ENCODE results near the gene RNF208. TPM values are rescaled to one million over a fixed set of nuclear protein-coding genes. Genes with fewer than 3 reads are reported as not detected.
A peak's percentile ranks its signal among the peaks of the same experiment; 100 is the strongest.
"Not testable (repeated sequence)": the region's sequence is repeated elsewhere in the genome, so short reads cannot be mapped to it uniquely, and the experiment has no call there.

RNF208 gene
- total and polyA plus RNA-seq, 7 donors: 4.8 to 12.8 (median 6.4) TPM

DNA sequence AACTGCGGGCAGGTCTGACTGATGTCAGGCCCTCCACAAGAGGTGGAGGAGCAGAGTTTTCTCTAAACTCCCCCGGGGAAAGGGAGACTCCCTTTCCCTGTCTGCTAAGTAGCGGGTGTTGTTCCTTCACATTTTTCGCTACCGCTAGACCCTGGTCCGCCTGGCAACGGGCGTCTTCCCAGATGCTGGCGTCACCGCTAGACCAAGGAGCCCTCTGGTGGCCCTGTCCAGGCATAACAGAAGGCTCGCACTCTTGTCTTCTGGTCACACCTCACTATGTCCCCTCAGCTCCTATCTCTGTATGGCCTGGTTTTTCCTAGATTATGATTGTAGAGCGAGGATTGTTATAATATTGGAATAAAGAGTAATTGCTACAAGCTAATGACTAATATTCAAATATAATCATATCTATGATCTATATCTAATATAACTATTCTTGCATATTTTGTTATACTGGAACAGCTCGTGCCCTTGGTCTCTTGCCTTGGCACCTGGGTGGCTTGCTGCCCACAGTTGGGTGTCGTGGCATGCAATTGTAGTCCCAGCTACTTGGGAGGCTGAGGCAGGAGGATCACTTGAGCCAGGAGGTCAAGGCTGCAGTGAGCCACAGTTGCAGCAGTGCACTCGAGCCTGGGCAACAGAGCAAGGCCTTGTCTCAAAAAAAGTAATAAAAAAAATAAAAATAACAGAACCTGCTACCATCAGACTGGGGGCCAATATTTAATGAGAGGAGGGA is 40.3 kb upstream of the RNF208 start:
- H3K9me3 ChIP-seq; H3K27ac ChIP-seq; H3K4me3 ChIP-seq; H3K27me3 ChIP-seq (ENCODE audit: insufficient read depth in 3 of 3, low read length in 2 of 3); intact Hi-C loops (cut with DNase I); H3K4me1 ChIP-seq: not testable (repeated sequence)
- TF ChIP-seq, protein P1, sequence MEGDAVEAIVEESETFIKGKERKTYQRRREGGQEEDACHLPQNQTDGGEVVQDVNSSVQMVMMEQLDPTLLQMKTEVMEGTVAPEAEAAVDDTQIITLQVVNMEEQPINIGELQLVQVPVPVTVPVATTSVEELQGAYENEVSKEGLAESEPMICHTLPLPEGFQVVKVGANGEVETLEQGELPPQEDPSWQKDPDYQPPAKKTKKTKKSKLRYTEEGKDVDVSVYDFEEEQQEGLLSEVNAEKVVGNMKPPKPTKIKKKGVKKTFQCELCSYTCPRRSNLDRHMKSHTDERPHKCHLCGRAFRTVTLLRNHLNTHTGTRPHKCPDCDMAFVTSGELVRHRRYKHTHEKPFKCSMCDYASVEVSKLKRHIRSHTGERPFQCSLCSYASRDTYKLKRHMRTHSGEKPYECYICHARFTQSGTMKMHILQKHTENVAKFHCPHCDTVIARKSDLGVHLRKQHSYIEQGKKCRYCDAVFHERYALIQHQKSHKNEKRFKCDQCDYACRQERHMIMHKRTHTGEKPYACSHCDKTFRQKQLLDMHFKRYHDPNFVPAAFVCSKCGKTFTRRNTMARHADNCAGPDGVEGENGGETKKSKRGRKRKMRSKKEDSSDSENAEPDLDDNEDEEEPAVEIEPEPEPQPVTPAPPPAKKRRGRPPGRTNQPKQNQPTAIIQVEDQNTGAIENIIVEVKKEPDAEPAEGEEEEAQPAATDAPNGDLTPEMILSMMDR (IDR thresholded peaks at IDR 0.05): peak; percentile 53
- H3K36me3 ChIP-seq (ENCODE audit: insufficient read depth in 1 of 2, low read depth in 1 of 2): peaks cover 4 to 62% of the 10 kb centered on the region in 2 donors
- WGBS, 3 donors: 29 to 34% (median 31%) methylated on average over 14 to 15 of the region's 15 CpGs
- ATAC-seq (peak in 2 of 4 donors; percentile 2 to 68), DNase-seq (peak; percentile 34 to 69)

GRCh38 chr9:137256856-137257255 is 34.8 kb upstream of the RNF208 start:
- no peak for DNase-seq
- no peak overlapping the region for H3K27ac ChIP-seq
- TF ChIP-seq, protein P1 (IDR thresholded peaks at IDR 0.05): no peak
- H3K36me3 ChIP-seq (ENCODE audit: insufficient read depth in 1 of 2, low read depth in 1 of 2): peaks cover 0 to 35% of the 10 kb centered on the region in 2 donors
- no peaks in the 10 kb centered on the region for H3K27me3 ChIP-seq (ENCODE audit: insufficient read depth in 3 of 3, low read length in 2 of 3)
- H3K4me1 ChIP-seq: peaks cover 14% of the 10 kb centered on the region
- no peaks in the 10 kb centered on the region for H3K9me3 ChIP-seq
- 88 to 92% (median 90%) methylated on average over 15 of the region's 15 CpGs for WGBS, 3 donors
- ATAC-seq: no peak
- intact Hi-C loops (cut with DNase I): no loop called here
- peak overlapping the region; percentile 98 for H3K4me3 ChIP-seq

DNA sequence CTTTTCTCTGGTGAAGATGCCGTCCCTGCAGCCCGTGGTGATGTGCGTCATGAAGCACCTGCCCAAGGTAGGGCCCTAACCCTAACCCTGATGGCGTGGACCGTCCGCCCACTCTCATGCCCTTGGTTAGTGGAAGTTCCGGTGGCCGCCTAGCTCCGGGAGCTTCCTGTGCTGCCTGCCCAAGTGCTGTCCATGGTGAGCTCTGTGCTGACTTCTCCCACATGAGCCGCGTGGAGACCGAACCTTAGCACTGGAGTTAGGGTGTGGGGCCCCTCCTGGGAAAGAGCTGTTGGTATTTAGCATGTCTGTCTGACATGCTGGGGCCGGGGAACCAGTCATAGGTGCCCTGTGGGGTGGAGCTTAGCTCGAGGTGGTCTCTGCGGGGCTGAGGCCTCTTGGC is 34.3 kb upstream of the RNF208 start:
- Histone ChIP-seq H3K27ac (no peak overlapping the region), H3K36me3 (ENCODE audit: insufficient read depth in 1 of 2, low read depth in 1 of 2) (peaks cover 0 to 35% of the 10 kb centered on the region in 2 donors), H3K4me1 (peaks cover 14% of the 10 kb centered on the region), H3K9me3 (no peaks in the 10 kb centered on the region), H3K4me3 (peak overlapping the region; percentile 98), H3K27me3 (ENCODE audit: insufficient read depth in 3 of 3, low read length in 2 of 3) (no peaks in the 10 kb centered on the region)
- TF ChIP-seq, protein P1 (IDR thresholded peaks at IDR 0.05): no peak
- DNase-seq: no peak
- intact Hi-C loops (cut with DNase I): no loop called here
- no peak for ATAC-seq
- 77 to 82% (median 78%) methylated on average over 15 of the region's 15 CpGs for WGBS, 3 donors

DNA sequence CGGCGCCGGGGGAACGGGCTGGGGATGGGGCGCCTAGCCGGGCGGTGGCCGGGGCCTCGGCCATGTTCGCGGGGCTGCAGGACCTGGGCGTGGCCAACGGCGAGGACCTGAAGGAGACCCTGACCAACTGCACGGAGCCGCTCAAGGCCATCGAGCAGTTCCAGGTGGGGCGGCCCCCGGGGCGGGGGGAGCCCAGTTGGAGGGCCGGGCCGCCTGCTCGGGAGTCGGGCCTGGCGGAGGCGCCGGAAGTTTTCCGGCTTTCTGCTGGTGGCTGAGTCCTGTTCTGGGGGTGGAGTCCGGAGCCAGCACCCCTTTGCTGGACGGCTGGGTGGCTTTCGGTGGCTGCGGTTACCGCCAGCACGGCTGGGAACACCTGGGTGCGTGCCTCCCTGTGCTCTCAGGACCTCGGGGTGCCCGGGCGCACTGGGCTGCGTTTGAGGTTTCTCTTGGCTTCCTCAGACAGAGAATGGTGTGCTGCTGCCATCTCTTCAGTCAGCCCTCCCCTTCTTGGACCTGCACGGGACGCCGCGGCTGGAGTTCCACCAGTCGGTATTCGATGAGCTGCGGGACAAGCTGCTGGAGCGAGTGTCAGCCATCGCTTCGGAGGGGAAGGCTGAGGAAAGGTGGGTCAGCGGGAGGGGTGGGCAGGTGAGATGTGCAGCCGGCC is 33.5 kb upstream of the RNF208 start:
- TF ChIP-seq, protein P1 (IDR thresholded peaks at IDR 0.05): no peak
- intact Hi-C loops (cut with DNase I): no loop called here
- Histone ChIP-seq H3K36me3 (ENCODE audit: insufficient read depth in 1 of 2, low read depth in 1 of 2) (peaks cover 0 to 35% of the 10 kb centered on the region in 2 donors), H3K27me3 (ENCODE audit: insufficient read depth in 3 of 3, low read length in 2 of 3) (no peaks in the 10 kb centered on the region), H3K27ac (peak overlapping the region; percentile 80), H3K4me3 (peak overlapping the region; percentile 98), H3K9me3 (no peaks in the 10 kb centered on the region), H3K4me1 (peaks cover 14% of the 10 kb centered on the region)
- peak in 1 of 2 donors; percentile 60 for DNase-seq
- ATAC-seq: peak; percentile 10 to 48 (median 38)
- WGBS, 3 donors: 2% methylated on average over 45 to 51 of the region's 51 CpGs
